GM19025 (cell line): Measurements from ENCODE around the gene SEMA6A.
A peak's percentile ranks its signal among the peaks of the same experiment; 100 is the strongest.

Experiments used
- ATAC-seq: cut with Tn5 transposase; IDR thresholded peaks from one replicate; pipeline ENCODE4 v1.9.1; 2021; ENCODE audit warnings: mild to moderate bottlenecking, low read depth, moderate library complexity; ENCODE audit not compliant: unreplicated experiment

Gene SEMA6A, protein sequence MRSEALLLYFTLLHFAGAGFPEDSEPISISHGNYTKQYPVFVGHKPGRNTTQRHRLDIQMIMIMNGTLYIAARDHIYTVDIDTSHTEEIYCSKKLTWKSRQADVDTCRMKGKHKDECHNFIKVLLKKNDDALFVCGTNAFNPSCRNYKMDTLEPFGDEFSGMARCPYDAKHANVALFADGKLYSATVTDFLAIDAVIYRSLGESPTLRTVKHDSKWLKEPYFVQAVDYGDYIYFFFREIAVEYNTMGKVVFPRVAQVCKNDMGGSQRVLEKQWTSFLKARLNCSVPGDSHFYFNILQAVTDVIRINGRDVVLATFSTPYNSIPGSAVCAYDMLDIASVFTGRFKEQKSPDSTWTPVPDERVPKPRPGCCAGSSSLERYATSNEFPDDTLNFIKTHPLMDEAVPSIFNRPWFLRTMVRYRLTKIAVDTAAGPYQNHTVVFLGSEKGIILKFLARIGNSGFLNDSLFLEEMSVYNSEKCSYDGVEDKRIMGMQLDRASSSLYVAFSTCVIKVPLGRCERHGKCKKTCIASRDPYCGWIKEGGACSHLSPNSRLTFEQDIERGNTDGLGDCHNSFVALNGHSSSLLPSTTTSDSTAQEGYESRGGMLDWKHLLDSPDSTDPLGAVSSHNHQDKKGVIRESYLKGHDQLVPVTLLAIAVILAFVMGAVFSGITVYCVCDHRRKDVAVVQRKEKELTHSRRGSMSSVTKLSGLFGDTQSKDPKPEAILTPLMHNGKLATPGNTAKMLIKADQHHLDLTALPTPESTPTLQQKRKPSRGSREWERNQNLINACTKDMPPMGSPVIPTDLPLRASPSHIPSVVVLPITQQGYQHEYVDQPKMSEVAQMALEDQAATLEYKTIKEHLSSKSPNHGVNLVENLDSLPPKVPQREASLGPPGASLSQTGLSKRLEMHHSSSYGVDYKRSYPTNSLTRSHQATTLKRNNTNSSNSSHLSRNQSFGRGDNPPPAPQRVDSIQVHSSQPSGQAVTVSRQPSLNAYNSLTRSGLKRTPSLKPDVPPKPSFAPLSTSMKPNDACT

DNA sequence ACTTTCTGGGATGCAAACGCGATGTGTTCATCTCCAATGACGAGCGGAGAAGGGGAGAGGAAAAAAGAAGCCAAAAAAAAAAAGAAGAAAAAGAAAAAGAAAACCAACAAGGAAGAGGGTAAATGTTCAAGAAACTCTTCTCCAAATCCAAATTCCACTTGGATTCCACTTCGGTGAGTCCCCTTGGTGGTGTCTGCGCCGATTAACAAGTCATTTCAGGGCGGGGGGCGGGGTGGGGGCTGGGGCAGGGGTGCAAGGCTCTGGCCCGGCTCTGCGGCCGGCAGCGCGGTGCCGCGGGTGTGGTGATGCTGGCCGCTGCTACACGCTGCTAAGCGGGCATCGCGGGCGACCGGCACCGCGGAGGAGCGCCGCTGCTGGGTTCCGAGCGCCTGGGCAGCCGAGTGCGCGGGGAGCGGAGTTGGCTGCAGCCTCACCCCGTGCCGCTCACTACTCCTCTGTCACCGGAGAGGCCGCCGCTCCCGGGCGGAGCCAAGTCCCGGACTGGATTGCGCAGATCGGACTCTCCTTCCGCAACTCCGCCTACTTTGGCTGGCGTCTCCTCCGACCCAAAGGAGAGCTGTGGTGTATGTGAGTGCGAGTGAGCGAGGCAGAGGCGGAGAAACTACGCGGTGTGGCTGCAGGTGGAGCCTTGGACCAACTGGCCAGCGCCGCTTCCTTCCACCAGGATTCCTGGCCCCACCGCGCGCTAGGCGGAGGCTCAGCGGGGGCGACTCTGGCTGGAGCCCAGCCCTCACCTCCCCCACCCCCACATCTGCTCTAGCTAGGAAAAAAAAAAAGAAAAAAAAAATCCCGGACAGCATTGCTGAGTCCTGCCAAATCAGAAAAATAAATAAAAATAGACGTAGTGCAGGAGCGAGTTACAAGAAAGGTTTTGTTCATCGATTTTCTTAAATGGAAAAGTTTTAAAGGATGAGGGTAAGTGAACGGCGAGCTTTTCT lies at the start of gene SEMA6A:
SEMA6A (minus strand) TSS at position 457 of the 959 bp plus-strand sequence. CDS start 69,879 bp downstream, outside the sequence.
- peak; percentile 53 for ATAC-seq

DNA sequence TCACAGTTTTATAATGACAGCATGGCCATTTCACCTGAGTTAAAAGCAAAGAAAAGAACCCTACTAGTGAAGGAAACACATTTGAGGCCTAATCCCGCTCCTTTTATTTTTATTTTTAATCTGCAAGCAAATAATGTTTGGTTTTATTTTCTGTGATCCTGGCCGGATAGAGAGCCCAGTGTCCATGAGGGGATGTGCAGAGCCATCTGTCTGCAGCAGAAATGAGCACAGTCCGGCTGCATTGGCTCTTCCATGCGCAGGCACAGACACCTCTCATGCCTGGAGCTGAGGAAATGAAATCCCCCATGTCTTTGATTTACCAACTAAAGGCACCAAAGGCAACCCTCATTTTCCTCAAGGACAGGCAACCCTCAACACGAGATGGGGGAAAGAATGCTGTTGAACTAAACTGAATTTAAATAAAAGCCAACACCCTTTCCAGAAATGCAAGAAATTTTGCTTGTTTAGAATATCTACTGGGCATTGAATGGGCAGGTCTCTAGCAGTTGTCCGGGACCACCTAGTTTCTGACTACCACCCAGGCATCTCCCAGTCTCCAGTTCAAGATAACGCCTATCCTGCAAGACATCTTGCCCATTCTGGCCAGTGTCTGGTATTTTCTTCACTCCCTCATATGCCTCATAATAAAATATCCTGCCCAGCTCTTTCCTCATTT lies 47.9 kb upstream of the SEMA6A start:
- ATAC-seq, result no peak

DNA sequence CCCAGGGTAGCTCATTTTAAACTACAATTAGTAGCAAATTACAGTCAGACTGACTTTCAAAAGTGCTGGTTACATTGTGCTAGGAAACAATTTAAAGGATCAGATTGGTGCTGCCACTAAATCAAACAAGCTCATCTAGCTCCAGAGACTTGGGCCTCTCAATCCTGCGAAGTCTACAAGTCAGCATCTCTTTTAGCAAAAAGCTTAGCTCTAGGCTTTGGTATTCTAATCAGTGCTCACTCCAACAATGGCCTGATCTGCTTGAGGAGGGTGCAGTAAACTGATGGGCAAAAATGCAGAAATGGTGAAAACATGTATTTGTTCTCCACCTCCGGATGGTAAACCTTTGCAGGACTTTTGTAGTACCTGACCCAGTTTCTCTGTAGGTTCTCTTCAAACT lies 47.0 kb upstream of the SEMA6A start:
- no peak for ATAC-seq

DNA sequence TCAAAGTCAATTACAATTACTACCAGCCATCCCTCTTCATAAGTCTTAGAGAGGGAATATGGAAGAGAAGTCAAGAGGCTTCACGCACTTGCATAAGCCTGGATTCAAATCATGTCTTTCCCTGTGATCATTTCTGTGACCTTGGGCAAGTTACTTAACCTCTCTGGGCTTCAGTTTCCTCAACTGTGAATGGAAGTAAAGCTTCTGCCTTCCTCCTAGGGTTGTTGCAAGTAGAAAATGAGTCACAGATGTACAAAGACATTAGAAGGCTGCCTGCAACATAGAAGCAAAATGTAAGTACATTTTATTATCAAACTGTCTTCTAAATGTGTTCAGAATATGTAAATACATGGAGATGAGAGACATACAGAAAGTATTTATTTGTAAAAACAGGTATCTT lies 42.3 kb upstream of the SEMA6A start:
- no peak for ATAC-seq

DNA sequence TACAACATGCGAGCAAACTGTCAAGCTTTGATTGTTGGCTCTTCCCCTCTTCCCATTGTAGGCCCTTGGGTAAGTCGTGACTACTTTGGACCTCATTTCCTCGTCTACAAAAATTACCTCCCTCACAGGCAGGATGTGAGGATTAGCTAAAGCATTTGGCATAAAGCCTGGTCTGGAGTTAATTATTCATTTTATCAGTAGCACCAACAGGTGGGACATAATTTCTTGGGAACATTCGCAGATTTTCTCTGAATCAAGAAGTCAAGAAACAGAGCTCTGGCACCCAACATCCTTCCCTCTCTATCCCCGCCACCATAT lies 39.9 kb upstream of the SEMA6A start:
- ATAC-seq, result no peak

DNA sequence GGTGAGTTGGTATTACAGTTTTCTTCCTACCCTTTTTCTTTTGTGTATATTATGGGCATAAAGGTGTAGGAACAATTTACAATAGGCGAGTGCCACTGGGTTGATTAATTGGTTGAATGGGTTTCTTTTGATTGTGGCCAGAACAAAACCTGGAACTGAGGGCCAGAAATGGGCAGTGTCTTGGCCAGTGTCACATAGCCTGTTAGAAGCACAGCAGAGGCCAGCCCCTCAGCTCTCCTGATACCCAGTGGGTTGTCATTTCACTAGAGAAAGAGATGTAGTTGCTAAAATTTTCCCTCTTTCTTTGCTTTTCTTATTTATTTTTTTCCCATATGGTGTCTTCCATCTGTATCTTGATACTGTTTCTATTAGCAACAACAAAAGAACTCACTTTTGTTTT lies 38.8 kb upstream of the SEMA6A start:
- ATAC-seq, result peak; percentile 11

DNA sequence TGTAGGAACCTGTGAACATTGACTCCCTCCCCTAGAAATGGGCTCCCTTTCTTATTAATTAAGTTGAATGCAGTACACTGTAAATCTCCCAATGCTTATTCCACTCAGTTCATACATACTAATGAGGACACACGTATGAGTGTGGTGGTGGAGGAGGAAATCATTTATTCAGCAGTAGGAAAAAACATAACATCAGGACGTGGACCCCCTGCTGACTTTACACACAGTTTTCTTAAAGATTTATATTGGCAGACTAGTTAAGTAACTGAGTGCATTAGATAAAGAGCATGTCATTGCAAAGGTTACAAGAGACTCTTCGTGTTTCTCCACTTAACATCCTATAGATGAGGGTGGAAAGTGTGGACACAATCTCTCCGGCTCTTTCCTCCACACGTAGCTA lies 37.8 kb upstream of the SEMA6A start:
- ATAC-seq, result no peak

DNA sequence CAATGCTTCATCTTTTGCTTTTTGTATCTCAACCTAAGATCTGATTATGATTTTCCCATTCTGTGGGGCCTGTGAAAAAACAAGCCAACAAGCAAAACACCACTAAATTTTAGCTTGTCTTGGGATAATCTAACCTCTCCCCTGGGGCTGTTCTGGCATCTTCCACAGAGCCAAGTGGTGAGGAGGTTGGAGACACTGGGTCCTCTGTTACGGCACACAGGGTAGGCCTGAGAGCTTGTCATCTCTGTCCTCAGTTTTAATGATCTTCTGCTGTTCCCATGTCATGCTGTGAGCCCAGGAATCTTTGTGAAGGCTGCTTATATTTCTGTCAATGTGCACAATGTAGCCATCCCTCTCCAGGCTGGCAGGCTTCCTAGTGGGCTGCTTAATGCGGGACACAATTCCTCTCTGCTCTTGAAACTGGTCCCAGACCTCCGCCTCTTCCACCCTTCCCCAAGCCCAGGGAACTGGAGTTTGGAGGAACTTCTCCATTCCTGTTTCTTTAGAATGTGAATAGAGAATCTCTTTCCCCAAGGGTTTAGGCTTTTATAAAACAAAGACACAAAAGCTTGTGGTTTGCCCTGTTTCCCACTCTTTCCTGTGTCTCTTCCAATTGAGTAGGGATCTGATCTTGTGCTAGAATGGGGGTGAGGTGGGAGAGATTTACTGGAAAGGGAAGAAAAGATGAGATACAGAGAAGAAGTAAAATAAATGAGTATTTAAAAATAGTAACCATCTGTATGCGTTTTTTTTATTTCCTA lies 30.9 kb upstream of the SEMA6A start:
- no peak for ATAC-seq

DNA sequence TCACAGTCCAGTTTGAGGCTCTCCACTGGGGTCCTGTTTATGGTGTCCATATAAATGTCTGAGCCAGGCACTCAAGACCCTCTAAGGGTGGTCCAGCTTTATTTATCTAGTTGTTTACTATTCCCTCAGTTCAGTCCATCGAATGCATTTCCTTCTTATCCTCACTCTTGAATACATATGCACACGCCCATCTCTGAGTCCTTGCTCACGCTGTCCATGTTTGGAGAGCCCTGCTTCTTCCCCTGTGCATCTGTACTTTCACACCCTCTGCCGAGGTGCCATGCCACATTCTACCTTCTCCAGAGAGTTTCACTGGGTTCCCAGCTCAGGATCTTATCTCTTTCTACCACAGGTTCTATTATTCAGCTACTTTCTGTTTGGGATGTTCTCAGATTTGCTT lies 30.2 kb upstream of the SEMA6A start:
- no peak for ATAC-seq

DNA sequence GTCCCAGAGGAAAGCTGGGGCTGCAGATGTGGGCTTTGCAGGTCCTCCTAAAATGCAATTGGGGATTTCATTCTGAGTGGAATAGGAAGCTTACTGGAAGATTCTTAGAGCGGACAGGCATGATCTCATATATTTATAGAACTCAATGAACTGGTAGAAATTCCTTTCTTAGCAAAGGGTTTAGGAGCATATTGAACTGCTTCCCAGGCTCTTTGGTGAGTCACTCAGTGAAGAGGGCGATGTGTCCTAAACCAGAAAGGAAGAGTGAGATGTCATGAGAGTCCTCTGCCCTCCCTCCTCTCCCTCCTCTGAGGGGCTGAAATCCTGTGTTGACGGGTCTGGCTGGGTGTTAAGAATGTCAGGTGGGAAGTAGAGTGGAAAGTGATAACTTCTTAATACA lies 26.3 kb upstream of the SEMA6A start:
- no peak for ATAC-seq

DNA sequence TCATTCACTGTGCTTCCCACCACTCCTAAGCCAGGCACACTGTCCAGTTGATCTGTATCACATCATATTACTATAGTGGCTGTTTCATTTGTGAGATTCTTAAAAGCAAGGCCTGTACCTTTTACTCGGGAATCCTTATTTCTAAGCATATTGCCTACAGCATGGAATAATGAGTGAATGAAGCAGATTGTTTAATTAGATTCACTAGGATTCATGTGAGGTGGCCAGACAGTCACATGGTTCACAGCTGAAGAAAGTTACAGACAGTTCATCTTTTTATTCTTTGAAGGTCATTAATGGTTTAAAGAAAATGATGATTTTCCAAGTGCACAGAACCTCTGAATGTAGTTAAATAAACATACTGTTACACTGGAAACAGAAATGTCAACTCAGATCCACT lies 24.3 kb upstream of the SEMA6A start:
- ATAC-seq, result no peak

DNA sequence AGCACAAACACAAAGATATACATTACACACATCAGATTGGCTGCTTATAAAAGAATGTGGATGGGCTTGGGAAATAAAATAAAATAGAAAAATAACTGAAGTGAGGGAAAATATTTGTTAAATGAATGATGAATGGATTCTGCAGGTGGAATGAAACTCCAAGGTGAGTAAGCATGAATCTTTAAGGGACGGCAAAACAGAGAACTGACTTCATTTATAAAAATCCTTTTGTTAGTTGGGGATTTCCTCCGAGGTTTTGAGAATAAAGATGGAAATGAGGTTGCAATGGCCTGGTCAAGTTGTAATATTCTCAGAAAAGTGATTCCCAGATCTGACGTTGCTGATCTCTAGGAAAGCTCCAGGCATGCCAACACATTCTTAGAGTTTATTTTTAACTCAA lies 20.9 kb upstream of the SEMA6A start:
- ATAC-seq, result no peak

DNA sequence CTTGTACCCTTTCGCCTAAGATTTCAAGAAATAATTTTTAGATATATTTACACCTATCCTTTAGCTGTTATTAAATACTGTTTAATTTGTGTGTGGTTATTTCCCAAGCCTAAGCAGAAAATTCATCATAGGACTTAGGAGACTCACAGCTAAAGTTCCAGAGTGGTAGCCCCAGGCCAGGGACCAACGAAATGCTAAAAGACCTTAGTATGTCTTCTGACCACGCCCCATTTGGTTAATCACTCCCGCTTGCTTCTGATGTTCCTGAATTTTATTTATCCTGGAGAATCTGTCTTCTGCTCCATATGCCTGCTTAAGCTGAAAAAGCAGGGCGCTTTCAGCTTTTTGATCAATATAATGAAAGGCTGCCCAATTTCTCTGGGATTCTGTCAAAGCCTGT lies 18.7 kb upstream of the SEMA6A start:
- no peak for ATAC-seq

DNA sequence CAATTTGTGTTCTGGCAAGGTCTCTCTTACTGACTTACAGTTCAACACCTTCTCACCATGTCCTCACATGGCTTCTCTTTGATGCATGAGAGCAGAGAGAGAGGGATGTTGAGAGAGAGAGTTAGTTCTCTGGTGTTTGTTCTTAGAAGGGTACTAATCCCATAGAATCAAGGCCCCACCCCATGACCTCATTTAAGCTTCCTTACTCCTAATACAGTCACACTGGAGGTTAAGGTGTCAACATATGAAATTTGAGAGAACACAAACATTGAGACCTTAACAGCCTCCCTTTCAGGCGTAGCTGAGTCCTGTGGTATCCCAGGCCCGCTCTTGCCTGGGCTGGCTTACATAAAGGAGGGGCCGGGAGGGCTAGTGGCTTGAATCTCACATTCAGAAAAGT lies 10.6 kb upstream of the SEMA6A start:
- ATAC-seq, result no peak

DNA sequence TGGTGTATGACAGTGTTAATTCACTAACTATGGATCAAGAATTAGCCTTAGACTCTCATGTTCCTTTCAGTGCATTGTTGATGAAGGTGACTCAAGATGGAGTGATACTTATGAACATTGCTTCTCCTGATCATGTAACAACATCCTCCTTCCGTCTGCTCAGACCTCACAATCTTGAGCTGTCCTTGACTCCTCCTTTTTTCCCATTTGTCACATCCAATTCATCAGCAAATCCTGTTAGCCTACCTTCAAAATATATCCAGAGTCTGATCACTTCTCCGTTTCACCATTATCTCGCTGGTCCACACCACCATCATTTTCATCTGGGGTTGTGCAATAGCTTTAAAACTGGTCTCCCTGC lies 9.2 kb upstream of the SEMA6A start:
- no peak for ATAC-seq

DNA sequence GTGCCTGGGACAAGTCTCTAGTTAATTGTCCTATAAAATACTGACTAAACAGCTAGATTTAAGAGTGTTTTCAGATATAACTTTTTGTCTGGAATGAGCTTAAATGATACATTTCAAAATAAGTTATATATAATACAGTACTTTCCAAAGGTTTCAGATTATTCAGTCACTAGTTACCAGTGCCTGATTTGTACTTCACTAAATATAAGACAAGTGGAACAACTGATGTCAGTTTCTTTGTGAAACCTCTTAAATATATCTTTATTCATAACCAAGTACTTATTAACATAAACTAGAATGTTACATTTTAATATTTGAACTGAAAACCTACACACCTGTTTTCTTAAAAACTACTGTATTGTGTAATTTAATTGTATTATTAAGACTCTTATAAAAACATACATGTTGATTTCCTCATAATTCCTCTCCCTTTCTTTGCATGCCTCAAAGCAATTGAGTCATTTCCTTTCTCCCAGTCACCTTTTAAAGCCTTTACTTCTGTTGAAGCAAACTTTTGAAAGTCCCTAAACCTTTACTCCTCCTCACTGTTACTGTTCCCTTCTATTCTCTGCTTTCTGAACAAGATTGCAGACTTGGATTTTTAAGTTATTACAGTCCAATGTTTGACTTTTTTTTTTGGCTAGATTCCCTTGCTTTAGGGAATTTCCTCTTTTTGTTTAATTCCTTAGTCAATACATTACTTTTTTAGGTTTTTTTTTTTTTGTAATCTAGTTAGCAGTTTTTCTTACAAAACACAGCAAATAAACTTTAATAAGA lies 8.7 kb upstream of the SEMA6A start:
- no peak for ATAC-seq

DNA sequence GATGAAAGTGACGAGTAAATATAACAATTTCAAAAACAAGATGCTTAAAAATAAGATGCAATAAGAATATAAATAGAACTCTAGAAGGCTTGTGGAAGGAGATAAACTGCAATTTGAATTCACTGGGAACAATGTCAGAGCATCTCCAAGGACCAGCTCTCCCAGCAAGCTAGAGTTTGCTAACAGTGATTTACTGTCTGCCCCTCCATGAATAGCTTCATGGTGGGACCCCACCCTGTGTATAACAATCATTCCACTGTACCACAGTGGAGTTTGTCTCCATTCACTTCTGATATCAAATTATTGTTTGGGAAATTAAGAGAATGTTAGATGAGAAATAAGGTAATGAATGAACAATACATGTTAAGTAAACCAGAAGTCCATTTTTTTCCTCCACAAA lies 7.3 kb upstream of the SEMA6A start:
- ATAC-seq, result no peak

DNA sequence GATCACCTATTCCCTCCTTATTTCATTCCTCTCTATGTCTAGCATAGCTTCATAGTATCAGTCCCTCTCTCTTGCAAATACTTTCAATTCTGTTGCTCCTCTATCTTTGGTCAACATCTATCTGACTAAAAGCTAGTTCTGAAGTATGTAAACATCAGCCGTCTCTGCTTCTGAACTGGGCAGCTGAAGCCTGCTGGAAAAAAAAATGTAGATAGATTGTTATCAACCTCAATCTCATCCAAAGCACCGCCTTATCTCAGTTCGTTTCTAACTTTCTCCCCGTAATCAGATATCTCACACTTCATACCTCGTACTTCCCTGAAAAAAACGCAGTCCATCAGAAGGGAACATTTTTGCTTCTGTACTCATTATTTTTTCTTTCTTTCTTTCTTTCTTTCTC lies 4.5 kb upstream of the SEMA6A start:
- no peak for ATAC-seq

DNA sequence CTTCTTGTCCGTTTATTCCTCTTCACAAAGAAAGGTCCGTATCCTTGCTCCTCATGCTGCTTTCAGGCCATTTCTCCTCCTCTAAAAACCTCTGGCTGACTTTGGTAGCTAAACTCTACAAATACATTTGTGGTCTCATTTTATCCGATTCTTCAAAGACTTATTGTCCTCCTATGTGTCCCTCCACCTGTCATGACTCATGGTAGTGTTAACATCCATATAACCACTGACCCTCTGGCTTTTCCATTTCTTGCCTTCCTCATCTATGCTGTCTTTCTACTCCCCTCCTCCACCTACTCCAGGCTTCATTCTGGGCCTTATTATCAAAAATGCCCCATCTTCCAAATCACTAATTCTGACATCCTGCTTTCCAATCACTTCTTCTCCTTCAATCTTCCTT lies 4.1 kb upstream of the SEMA6A start:
- no peak for ATAC-seq
